ENCODE data around the gene TMEM250.
"Not testable (repeated sequence)": the region's sequence is repeated elsewhere in the genome, so short reads cannot be mapped to it uniquely, and the experiment has no call there.

Gene TMEM250, protein sequence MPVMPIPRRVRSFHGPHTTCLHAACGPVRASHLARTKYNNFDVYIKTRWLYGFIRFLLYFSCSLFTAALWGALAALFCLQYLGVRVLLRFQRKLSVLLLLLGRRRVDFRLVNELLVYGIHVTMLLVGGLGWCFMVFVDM

GRCh38 chr9:136118320-136119060 lies at the start of gene TMEM250:
Gene TMEM250 (minus strand): TSS chr9:136118875. CDS start chr9:136116900, 1,975 bp downstream.
- DNase-seq = peak; percentile 78 to 95

DNA sequence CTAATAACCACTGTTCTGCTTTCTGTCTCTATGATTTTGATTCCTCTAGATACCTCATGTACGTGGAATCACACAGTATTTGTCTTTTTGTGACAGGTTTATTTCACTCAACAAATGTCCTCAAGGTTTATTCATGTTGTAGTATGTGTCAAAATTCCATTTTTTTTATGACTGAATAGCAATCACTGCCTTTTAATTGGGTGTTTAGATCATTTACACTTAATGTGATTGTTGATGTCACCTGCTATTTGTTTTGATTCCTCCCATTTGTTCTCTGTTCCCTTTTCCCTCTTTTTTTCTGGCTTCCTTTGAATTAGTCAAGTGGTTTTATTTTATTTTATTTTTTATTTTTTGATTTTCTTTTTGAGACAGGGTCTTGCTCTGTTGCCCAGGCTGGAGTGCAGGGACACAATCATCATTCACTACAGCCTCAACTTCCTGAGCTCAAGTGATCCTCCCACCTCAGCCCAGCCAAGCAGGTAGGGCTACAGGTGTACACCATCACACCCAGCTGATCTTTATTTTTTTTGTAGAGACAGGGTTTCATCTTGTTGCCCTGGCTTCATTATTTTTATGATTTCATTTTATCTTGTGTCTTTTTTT lies 44.7 kb upstream of the TMEM250 start:
- no peak for DNase-seq

GRCh38 chr9:136160995-136161610 lies 42.4 kb upstream of the TMEM250 start:
- no peak for DNase-seq

DNA sequence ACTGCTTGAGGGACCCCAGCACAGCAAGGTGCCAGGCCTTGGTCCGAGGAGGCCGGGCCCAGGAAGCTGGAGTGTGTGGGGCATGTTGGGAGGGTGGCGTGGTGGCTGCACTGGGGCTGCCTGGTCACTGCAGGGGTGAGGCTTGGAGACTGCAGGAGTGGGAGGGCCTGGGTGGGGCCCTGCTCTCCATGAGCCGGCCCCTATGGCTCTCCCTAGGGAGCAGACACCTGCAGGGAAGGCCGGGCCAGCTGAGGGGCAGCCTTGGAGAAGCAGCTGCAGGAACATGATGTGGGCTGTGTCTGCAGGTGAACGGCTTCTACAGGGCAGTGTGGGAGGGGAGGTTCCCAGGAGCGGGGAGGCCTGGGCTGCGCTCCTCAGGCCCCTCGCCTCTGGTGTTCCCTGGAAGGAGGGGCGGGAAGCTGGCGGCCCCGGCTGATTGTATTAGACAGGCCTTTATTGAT lies 41.7 kb upstream of the TMEM250 start:
- DNase-seq = peak; percentile 44 to 88

DNA sequence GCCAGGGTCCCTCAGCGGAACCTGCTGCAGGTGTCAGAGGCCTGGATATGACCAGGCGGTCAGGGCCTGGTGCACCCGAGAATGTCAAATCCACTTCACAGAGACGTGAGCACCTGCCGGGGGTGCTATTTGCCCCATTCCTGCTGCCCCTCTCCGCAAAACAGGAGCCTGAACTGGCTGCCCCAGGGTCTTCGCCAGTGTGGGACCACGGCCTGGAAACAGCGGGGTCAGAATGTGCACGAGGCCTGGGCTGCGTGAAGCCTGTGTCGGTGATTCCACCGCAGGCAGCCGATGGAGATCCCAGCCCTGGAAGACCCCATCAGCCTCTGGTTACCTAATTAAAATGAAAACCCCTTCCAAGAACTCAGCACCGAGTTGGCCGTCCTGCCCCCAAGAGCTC lies 41.2 kb upstream of the TMEM250 start:
- DNase-seq = no peak

- no peak for DNase-seq
These were observed 39.0 kb upstream of the TMEM250 start for GRCh38 chr9:136157477-136158265.

DNA sequence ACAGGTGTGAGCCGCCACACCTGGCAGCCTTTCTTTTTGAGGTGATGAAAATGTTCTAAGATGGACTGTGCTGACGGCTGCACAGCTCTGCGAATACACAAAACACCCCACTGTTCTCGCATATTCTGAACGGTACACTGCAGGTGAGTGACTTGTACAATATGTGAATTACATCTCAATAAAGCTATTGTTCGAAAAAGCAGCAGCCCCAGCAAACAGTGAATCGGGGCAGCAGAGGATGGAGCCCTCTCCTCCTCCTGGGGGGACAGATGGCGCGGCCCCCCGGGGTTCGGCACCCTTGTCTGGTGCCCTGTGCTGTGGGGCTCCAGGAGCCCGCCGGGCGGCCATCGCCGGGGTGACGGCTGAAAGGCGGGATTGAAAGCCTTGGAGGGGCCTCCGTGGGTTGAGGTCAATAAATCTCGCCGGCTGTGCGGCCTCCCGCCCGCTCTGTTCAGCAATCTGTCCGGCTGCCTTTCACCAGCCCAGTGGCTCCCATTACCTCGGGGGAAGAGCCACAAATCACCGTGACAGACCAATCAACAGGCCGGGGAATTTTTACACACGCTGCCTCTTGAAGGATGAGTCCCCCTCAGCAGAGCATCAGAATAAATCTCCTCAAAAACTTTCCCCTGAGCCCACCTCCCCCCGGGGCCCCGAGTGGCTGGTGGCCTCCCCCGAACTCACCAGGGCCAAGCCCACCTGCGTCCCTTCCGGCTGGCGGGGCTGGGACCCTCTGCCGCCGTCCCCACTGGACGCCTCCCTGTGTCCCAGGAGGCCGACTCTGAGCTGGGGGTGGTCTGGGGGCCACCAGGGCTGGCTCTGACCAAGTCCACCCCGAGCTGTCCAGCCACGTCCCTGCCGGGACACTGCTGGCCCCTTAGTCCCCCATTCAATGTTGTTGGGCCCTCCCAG lies 37.8 kb upstream of the TMEM250 start:
- DNase-seq = no peak

- DNase-seq = no peak
These were observed 36.9 kb upstream of the TMEM250 start for GRCh38 chr9:136155576-136155975.

DNA sequence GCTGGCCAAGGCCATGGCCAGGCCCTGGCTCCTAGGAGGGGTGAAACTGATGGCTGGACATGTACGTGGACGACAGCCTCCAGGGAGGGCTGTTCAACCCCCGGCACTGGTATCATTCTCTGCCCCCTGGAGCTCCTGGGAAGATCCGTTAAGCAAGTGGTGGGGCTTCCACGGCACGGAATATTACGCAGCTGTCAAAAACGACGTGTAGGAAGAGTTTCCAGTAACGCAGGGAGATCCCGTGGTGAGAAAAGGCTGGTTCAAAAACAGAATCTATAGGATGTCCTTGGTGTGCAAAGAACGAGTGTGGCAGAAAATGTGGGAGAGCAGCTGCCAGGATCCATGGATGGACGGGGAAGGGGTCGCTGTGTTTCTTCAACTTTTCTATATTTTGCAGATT lies 36.3 kb upstream of the TMEM250 start:
- no peak for DNase-seq

DNA sequence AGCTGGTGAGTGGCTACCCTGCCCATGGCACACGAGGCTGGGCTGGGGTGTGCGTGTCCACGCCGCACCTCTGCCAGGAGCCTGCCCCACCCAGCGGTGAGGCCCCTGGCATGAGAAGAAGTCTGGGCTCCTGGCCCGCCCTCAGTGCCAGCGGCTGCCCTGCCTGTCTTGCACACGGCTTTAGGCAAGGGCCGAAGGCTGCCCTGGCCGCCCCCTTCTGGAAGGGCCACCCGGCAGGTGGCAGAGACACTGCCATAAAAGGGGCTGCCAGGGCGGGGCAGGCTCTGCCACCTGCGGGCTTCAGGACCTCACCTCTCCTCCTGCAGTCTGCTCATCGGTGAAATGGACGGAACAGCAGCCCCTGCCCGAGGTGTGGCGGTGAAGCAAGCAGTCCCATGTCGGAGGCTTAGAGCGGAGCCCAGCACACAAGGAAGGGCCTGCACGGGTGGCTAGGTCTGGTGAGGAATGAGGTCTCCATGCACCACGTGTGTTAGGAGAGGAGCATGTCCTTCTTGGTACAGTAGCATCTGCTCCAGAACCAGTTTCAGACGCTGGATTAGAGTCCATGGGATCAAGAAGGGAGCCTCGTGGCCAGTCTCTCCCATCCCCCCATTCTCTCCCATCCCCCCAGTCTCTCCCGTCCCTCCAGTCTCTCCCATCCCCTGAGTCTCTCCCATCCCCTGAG lies 34.8 kb upstream of the TMEM250 start:
- no peak for DNase-seq

DNA sequence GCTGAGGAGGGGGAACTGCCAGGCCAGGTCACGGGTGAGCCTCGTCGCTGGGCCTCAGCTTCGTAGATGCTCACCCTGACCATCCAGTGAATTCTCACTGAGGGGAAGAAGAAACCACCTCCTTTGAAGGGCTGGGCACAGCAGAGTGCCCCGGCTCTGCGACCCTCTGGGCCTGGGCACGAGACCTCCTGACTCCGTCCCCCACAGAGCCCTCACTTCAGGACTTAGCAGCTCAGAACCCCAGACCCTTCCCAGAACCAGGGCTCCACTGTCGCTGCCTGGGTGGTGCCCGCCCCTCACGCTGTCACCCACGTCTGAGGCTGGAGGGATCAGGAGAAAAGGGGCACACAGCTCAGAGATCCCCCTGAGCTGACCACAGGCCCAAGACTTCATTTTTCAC lies 34.3 kb upstream of the TMEM250 start:
- no peak for DNase-seq

GRCh38 chr9:136152543-136152866 lies 33.8 kb upstream of the TMEM250 start:
- DNase-seq = no peak

DNA sequence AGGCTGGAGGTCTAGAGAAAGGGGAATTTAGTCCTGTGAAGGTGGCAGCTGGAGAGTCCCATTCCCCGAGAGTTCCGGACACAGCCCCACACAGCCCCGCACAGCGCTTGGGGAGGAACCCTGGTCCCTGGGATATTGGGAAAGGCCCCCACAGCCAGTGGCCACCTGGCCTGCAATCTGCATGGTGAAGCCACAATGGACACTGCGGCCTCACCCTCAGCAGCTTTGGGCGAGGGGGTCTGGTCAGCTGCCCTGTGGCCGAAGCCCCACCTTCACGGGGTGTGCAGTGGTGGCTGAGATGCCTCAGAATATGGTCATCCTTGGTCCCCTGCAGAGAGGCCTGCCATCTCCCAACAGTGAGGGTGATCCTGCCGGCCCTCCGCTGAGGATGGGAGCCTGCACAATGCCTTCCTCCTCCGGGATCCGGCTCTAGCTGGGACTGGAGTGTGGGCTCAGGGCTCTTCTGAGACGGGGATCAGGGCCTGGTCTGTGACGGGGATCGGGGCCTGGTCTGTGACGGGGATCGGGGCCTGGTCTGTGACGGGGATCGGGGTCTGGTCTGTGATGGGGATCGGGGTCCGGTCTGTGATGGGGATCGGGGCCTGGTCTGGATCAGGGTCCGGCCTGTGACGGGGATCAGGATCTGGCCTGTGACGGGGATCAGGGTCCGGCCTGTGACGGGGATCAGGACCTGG lies 33.3 kb upstream of the TMEM250 start:
- DNase-seq = no peak

GRCh38 chr9:136151214-136151804 lies 32.6 kb upstream of the TMEM250 start:
- DNase-seq = peak; percentile 28 to 81

DNA sequence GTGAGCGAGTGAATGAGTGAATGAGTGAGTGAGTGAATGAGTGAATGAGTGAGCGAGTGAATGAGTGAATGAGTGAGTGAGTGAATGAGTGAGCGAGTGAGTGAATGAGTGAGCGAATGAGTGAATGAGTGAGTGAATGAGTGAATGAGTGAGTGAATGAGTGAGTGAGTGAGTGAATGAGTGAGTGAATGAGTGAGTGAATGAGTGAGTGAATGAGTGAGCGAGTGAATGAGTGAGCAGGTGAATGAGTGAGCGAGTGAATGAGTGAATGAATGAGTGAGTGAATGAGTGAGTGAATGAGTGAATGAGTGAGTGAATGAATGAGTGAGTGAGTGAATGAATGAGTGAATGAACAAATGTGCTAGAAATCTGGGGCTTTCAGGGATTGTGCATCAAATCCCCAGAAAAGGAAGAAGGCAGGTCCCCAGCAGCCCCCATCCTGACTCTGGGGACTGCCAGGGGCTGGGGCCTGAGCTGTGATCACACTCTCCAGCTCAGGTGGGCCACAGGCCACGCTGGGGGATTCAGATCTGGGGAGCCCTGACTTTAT lies 32.1 kb upstream of the TMEM250 start:
- DNase-seq = not testable (repeated sequence)

DNA sequence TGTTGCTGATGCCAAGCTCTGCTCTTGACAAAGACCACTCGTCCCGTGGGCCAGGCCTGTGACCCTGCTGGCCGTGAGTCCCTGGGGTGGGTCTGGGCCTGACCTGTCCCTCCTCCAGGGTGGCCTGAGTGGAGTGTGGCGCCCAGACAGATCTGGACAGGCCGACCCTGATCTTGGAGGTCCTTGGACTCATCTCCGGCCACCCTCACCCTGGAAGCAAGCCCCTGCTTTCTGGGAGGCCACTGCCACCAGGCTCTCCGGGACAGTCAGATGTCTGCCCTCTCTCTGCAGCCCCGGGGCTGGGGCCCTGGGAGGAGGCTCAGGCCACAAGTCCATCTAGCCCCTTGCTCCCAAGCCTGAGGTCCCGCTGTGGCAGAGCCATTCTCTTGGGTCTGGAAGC lies 31.2 kb upstream of the TMEM250 start:
- DNase-seq = no peak

- no peak for DNase-seq
These were observed 30.7 kb upstream of the TMEM250 start for GRCh38 chr9:136149337-136149736.

DNA sequence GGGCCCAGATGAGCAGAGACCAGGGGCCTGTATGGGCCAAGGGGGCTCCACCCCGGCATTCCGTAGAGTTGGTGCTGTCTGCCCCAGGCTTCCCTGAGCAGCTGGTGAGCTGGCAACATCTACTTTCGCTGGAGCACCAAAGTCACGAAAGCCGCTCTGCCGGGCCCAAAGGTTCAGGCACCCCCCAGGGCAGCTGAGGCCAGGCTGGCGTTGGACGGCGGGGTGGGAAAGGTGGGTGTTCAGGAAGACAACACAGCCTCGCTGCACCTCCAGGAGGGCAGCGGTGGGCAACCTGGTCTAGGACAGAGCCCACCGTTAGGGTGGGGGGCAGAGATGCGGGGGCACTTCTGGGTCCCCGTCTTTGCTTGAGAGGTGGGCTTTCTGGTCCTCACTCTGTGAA lies 30.1 kb upstream of the TMEM250 start:
- DNase-seq = no peak

GRCh38 chr9:136147890-136148714 lies 29.4 kb upstream of the TMEM250 start:
- DNase-seq = peak in 1 of 2 experiments; percentile 69

All from NCI-H526 (cell line).